GM18861 (cell line): ENCODE data around the gene PDE1A.
A peak's percentile ranks its signal among the peaks of the same experiment; 100 is the strongest.

Experiments used
- ATAC-seq: cut with Tn5 transposase; IDR thresholded peaks from one replicate; pipeline ENCODE4 v1.9.1; 2021; ENCODE audit not compliant: unreplicated experiment

Gene PDE1A

DNA sequence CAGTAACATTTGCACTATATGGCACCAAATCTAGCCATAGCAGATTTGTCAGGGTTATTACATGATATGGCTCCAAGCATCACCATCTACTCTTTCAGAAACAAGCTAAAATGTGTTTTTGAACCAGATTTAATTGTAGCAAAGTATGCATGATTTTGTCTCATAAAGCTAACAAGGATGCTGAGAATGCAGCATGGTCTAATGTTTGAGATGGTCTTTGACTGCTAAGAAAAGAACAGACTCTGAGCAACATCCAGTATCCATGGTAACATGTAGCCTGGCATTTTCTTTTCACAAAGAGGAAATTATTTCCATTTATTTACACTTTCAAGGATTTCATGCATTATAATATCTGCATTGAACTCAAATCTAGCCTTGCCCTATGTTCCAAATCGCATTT lies 206.5 kb downstream of the PDE1A start:
- no peak for ATAC-seq

DNA sequence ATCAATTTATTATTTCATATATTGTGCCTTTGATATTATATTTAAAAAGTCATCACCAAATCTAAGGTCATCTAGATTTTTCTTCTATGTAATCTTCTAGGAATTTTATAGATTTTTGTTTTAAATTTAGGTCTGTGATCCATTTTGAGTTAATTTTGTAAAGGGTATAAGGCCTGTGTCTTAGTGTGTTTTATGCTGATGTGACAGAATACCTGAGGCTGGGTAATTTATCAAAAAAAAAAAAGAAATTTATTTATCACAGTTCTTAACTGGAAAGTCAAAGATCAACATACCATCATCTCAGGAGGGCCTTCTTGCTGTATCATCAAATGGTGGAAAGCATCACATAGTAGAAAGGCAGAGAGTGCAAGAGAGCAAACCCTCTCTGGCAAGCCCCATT lies 216.2 kb downstream of the PDE1A start:
- no peak for ATAC-seq

DNA sequence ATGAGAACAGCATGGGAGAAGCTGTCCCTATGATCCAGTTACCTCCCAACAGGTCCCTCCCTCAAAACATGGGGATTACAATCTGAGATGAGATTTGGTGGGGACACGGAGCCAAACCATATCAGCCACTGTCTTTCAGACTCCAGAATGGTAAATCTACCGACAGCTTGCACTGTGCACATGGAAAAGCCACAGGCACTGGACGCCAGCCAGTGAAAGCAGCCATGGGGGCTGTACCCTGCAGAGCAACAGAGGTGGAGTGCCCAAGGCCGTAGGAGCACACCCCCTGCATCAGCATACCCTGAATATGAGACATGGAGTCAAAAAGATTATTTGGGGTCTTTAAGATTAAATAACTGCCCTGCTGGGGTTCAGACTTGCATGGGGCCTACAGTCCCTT lies 218.4 kb downstream of the PDE1A start:
- no peak for ATAC-seq

DNA sequence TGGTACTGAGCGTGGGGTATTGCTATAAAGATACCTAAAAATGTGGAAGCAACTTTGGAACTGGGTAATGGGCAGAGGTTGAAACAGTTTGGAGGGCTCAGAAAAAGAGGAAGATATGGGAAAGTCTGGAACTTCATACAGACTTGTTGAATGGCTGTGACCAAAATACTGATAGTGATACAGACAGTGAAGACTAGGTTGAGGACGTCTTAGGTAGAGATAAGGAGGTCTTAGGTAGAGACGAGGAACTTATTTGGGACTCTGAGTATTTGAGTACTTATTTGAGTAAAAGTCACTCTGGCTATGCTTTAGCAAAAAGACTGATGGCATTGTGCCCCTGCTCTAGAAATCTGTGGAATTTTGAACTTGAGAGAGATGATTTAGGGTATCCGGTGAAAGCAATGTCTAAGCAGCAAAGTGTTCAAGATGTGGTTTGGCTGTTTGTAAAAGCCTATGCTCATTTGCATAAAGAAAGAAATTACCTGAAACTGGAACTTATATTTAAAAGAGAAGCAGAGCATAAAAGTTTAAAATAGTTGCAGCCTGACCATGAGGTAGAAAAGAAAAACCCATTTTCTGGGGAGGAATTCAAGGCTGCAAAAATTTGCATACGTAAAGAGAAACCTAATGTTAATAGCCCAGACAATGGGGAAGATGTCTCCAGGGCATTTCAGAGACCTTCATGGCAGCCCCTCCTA lies 219.6 kb downstream of the PDE1A start:
- peak; percentile 72 for ATAC-seq

DNA sequence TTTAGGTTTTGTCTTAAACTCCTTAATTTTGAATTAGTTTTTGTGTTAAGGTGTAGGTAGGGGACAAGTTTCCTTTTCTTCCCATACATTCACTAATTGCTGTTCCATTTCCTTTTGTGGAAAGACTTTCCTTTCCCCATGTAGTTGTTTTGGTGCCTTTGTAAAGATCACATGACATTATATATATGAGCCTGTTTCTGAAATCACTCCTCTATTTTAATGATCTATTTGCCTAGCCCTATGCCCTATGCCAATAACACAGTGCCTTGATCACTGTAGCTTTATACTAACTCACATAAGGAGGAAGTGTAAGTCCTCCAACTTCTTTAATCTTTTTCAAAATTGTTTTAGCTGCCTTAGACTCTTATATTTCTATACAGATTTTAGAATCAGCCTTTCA lies 229.3 kb downstream of the PDE1A start:
- ATAC-seq = no peak

DNA sequence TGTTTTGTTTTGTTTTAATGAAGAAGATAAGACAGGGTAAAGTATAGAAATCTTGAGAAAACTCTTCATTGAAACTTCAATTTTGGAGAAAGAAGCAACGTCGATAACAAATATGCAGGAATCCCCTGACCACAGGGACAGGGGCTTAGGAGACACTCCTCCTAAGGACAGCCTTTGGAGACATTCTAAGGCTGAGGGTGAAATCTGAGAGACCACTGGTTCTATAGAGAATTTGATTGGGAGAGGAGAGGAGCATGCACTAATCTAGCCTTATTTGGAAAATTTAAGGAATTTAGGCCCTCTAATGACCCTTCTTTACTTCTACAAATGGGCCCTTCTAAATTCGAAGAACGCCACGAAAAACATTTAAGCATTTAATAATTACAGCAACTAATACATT lies 233.5 kb downstream of the PDE1A start:
- ATAC-seq = no peak

DNA sequence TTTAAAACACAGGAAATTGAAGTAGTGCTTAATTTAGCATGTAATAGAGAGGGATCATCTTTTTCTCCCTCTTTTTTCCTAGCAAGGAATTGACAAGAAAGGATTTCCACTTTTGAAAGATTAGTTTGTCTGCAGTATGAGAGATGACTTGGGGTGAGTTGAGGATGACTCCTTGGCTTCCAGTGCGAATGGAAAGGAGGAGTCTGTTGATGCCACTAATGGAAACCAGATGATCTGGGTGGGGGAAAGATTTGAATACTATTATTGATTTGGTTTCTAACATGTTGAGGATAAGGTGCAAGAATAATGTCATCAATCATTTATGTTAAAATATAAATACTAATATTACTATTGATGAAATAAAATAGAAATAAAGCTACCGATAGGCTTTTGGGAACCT lies 235.8 kb downstream of the PDE1A start:
- no peak for ATAC-seq

DNA sequence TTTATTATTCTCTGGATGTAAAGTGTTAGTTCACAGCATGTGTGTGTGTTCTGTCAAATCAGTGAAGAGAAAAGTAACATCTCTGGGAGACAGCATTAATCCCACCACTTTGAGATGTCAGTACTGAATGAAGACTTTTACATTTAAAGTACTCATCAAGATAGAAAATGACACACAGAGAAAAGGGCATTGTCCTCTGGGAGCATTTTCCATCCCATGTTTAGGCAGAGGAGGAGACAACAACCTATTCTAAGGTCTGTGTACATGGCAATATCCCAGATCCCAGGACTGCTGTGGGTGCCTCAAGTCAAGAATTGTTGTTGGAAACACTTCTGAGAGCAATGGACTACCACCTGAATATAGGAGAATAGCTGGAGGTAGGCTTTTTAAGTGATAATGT lies 239.7 kb downstream of the PDE1A start:
- no peak for ATAC-seq

DNA sequence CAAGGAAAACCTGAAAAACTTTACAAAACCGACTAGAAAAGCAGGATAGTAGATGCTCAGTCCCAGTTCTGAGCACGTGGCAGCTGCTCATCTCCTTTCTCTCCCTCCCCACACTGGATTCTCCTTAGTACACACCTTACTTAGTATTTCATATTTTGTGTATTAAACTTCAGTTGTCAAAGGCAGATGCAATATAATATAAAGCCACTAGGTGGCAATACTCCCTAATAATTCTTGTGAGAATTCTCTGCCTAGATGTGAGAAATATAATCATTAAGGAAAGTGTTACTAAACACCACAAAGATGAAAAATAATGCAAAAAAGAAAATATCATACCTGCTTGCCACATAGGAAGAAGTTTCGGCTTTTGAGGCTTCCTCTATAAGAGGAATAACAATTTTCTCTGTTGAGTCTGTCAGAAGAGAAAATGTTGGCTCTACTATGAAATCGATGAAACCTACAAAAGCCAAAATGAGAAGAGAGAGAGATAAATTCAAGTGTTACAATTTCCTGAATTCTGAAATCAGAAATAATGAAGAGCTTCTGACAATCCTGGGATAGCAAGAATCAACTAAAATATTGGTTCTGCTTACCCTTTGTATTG lies 240.6 kb downstream of the PDE1A start:
- ATAC-seq = peak; percentile 75

DNA sequence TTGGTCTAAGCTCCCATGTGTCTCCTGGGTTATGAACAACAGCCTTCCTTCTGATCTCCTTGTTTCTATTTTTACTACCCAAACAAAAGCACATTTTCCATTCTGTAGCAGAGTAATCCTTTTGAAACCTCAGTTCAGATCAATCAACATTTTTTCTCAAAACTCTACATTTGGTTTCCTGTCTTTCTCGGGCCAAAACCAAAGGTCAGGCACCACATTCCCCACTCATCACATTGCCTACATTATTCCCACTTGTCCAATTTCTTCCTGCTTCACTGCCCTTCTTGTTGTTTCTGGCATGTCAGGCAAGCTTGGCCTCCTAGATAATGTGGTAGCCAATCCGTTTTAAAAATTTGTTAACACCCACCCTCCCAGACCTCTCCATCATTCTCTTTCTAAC lies 244.4 kb downstream of the PDE1A start:
- no peak for ATAC-seq

DNA sequence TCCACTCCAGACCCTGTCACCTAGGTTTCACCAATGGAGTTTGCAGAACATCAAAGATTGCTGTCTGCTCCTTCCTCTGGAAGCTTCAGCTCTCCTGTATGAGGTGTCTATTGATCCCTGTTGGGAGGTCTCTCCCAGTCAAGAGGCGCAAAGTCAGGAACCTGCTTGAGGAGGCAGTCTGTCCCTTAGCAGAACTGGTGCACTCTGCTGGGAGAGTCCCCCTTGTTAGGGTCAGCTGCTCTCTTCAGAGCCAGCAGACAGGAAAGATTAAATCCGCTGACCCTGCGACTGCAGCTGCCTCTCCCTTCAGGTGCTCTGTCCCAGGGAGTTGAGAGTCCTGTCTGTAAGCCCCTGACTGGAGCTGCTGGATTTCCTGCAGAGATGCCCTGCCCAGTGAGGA lies 245.5 kb downstream of the PDE1A start:
- no peak for ATAC-seq

DNA sequence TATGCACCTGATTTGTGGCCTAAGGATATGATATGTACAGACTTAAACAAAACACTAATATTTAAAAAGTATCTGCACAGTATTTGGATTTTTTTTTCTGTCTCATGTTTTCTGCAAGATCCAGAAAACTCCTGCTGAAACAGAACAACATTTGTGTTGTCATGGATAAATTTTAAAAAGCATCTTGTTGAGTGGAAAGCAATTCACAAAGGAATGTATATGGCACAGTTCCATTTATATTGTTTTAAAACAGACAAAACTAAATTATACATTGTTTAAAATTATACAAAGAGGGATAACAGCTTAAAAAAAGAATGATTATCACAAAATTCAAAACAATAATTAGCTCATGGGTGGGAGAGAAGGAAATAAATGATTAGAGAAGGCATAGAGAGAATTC lies 247.7 kb downstream of the PDE1A start:
- no peak for ATAC-seq

DNA sequence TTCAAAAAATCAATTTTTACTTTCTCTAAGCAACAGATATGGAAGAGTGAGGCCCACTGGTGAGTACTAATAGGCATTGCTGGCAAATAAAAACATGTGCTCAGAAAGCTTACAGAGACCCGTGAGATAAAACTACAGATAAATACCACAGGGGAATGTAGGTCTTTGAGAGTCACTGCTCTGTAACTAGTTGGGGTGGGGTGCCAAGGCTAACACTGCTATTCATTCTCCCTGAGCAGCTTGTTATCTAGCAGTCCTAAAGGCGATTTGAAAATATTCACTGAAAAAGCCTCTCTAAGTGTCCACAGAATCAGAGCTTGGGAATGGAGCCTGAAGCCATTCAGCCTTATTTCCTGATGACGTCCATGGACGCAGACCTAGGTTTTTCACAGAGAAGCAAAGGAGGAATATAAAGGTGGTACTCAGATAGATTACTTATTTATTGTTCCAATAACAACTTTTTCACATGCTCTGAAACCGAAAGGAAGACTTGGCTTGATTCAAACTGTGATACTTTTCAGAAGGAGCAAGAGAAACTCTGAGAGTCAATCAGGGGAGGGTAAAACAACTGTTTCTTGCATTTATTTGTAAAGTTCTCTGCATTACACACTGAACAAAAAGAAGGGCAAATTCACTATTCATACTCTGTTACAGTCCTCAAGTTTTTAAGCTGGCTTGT lies 252.8 kb downstream of the PDE1A start:
- ATAC-seq = no peak

DNA sequence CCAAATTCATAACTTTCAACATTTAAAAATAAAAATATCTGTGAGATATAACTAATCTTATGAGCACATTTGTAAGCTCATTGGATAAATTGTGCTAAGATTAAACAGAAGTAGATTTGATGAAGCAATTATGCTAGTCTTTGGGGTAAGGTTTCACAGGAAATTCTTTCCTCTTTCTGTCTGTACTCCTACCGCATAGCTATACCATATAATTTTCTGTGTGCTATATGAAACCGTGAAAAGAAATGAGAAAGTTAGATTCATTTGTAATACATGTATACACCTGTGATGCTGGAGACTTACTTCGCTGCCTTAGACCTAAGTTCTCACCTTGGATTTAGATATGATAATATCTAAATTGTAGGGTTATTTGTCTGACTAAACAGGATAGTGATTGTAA lies 256.5 kb downstream of the PDE1A start:
- no peak for ATAC-seq

DNA sequence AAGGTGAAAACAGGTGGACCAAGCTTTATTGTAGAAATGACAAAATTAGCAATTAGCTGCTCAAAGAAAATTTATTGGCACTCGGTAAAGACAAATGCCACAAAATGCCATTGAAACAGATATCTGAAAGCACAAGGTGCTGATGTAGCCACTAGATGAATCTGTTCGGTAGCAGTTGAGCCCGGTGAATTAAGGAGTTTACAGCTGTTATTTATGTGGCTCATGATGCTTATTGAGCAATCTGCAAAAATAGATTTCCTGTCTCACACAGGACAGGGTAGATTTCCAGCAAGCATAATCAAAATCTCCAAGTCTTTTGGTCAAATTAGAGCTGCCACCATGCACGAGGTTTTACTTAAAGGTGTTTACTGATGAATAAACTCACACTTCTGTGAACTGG lies 259.0 kb downstream of the PDE1A start:
- no peak for ATAC-seq

DNA sequence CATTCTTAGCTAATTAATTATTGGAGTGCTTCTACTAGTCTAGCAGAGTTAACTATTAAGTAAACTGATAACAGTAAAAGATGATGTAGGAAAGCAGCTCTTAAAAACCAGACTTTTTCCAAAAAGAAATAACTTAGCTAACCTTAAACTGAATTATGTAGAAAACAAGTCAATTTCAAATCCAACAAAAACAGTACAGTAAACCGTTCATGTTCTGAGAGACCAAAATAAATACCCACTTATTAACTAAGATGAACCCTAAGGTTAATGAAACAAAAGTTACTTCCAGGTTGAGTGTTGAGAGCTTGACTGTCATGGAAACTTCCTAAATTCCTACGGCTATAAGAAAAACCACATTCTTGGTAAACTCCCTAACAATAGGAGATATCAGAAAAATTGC lies 260.0 kb downstream of the PDE1A start:
- no peak for ATAC-seq

DNA sequence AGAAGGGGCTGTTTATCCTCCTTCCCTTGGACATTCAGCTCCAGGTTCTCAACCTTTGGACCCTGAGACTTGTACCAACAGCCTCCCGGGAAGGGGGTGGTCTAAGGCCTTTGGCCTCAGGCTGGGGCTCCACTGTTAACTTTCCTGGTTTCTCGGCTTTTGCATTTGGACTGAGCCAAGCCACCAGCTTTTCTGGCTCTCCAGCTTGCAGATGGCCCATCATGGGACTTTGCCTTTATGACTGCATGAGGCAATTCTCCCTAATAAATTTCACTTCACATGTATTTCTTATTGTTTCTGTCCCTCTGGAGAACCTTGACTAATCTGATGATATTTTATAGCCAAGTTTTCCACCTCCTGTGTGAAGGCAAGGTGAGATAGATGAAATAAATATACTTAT lies 260.4 kb downstream of the PDE1A start:
- no peak for ATAC-seq

DNA sequence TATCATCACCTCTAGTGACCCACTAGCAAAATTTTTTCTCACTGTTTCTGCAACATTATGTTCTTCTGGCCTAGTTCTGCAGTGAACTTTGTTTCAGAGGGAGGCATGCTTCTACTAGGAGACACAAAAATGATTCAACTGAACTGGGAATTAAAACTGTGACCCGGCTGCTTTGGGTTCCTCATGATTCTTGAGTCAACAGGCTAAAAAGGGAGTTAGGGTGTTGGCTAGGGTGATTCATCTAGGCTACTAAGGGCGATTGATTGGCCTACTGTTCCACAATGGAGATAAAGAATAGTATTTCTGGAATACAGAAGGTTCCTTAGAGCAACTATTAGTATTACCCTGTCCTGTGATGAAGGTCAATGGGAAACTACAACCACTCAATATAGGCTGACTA lies 261.6 kb downstream of the PDE1A start:
- ATAC-seq = no peak

DNA sequence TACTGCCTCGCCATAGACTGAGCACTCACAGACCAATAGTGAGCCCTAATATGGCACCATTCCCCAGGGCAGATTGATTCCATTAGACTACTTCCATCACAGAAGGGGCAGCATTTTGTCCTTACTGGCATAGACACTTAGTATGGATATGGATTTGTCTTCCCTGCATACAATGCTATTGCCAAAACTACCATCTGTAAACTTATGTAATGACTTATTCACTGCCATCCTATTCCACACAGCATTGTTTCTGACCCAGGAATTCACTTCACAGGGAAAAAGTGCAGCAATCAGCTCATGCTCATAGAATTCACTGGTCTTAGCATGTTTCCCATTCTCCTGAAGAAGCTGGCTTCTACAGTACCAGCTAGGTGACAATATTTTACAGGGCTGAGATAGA lies 262.1 kb downstream of the PDE1A start:
- ATAC-seq = no peak

DNA sequence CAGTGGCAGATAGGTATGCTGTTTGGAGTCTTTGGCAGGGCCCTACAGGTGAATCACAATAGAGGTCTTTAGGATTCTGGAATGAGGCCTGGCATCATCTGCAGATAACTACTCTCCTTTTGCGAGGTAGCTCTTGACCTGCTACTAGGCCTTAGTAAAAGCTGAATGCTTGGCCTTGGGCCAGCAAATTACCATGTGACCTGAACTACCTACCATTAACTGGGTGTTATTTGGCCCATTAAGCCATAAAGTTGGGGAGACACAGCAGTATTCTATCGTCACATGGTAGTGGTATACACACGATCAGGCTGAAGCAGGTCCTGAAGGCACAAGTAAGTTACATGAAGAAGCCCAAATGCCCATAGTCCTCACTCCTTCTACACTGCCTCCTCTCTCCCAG lies 263.0 kb downstream of the PDE1A start:
- ATAC-seq = no peak

DNA sequence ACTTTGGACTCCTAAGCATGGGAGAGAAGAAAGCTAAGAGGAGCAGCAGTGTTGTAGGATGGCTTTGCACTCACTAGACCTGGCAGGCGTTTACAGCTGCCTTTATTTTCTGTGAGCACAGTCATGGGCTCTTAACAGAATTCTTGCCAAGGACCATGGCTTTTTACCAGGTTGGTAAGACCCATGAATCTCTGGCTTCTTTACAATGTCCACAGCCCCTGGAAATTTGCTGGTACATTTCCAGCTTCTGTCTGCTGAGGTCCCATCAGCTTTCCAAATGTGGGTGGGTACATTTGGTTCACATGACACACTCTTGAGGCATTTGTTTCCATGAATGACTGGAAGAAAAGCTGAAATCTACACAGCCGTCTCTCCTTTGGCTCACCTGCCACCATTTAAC lies 278.5 kb downstream of the PDE1A start:
- no peak for ATAC-seq

DNA sequence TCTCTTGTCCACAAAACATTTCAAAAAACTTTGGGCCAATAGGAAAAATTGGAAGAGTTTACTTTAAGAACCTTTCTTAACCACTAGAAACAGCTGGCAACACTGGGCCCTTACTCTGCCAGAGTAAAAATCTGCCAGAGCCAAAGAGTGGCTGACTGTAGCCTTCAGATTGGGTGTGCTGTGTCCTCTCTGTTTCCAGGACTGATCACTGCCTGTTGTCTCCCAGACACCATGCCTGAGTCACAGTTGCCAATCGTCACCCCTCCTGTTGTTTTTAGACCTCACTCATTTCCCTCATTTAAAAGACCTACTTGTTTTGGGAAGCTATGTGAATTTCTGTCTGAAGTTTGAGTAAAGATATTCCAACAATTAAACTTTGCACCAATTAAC lies 282.1 kb downstream of the PDE1A start:
- ATAC-seq = no peak
